Prostate gland (tissue), 2 donors: ENCODE data around the gene RBPJ.

Experiments used
- CTCF ChIP-seq, 4 experiments: fragments of 200-600 bp in 2 of 4; fragments of 450-650 bp in 2 of 4; sonication (generic) in 2 of 4; IDR thresholded peaks; 1 replicate in 3 of 4; 2 replicates in 1 of 4; pipeline ENCODE4 v1.5.1; 2016 to 2019; ENCODE audit warnings: antibody characterized with exemption in 4 of 4, mild to moderate bottlenecking in 2 of 4, moderate library complexity in 2 of 4
- POLR2AphosphoS5 ChIP-seq: sonication (generic); formaldehyde crosslinking; IDR thresholded peaks from one replicate; pipeline ENCODE4 v1.6.1; 2017; ENCODE audit warnings: antibody characterized with exemption

- TF ChIP-seq POLR2AphosphoS5 (no peak), CTCF (IDR thresholded peaks at IDR 0.05) (no peak)
Measured at GRCh38 chr4:26473893-26474292, 153.1 kb downstream of the RBPJ start.
